Fibroblast of peridontal ligament (primary cell): ENCODE results near the gene BCAS3.

Experiments
- DNase-seq: peaks from one replicate; pipeline ENCODE4 v3.0.0-alpha.2; 2010; ENCODE audit errors: extremely low read depth

The BCAS3 gene

GRCh38 chr17:61199431-61200338 lies 522.0 kb downstream of the BCAS3 start:
- no peak for DNase-seq

- DNase-seq: no peak
These were observed 522.7 kb downstream of the BCAS3 start for GRCh38 chr17:61200339-61200715.

- peak; percentile 100 for DNase-seq
These were observed 523.6 kb downstream of the BCAS3 start for GRCh38 chr17:61201211-61201610.

- DNase-seq: peak; percentile 53
These were observed 524.9 kb downstream of the BCAS3 start for GRCh38 chr17:61202564-61202963.

- no peak for DNase-seq
These were observed 526.0 kb downstream of the BCAS3 start for GRCh38 chr17:61203671-61204131.

GRCh38 chr17:61204456-61204855 lies 526.8 kb downstream of the BCAS3 start:
- DNase-seq: no peak

- no peak for DNase-seq
These were observed 527.8 kb downstream of the BCAS3 start for GRCh38 chr17:61205401-61205800.

- DNase-seq: peak; percentile 33
These were observed 528.3 kb downstream of the BCAS3 start for GRCh38 chr17:61205931-61206330.

- no peak for DNase-seq
These were observed 529.3 kb downstream of the BCAS3 start for GRCh38 chr17:61206922-61207321.

GRCh38 chr17:61208301-61209105 lies 530.9 kb downstream of the BCAS3 start:
- peak; percentile 81 for DNase-seq

- DNase-seq: no peak
These were observed 531.4 kb downstream of the BCAS3 start for GRCh38 chr17:61209106-61209439.

GRCh38 chr17:61209525-61209924 lies 531.9 kb downstream of the BCAS3 start:
- no peak for DNase-seq

GRCh38 chr17:61211236-61211635 lies 533.6 kb downstream of the BCAS3 start:
- no peak for DNase-seq

- DNase-seq: no peak
These were observed 535.0 kb downstream of the BCAS3 start for GRCh38 chr17:61212655-61213054.

- DNase-seq: no peak
These were observed 537.1 kb downstream of the BCAS3 start for GRCh38 chr17:61214753-61215152.

- DNase-seq: no peak
These were observed 538.4 kb downstream of the BCAS3 start for GRCh38 chr17:61216066-61216465.

GRCh38 chr17:61217878-61218437 lies 540.3 kb downstream of the BCAS3 start:
- DNase-seq: no peak

- no peak for DNase-seq
These were observed 540.8 kb downstream of the BCAS3 start for GRCh38 chr17:61218438-61218837.

GRCh38 chr17:61219460-61219859 lies 541.8 kb downstream of the BCAS3 start:
- peak; percentile 73 for DNase-seq

- DNase-seq: no peak
These were observed 543.5 kb downstream of the BCAS3 start for GRCh38 chr17:61221181-61221580.

GRCh38 chr17:61221597-61222471 lies 544.2 kb downstream of the BCAS3 start:
- no peak for DNase-seq

GRCh38 chr17:61223725-61224124 lies 546.1 kb downstream of the BCAS3 start:
- no peak for DNase-seq
